Suprapubic skin (tissue), 3 donors: Measurements from ENCODE around the gene MYO5B.

Experiments used
- EP300 ChIP-seq: sonication (generic); formaldehyde crosslinking; IDR thresholded peaks from one replicate; pipeline ENCODE4 v1.6.1; 2017; ENCODE audit warnings: antibody characterized with exemption
- POLR2A ChIP-seq, 2 donors: fragments of 450-650 bp; IDR thresholded peaks; one replicate each; pipeline ENCODE4 v1.6.1; 2017; ENCODE audit warnings: antibody characterized with exemption in 2 of 2, mild to moderate bottlenecking in 2 of 2, moderate library complexity in 2 of 2
- TF ChIP-seq, protein P1 (sequence below), 2 donors: fragments of 200-600 bp in 1 of 2; fragments of 450-650 bp in 1 of 2; sonication (generic) in 1 of 2; IDR thresholded peaks; one replicate each; pipeline ENCODE4 v1.5.1; 2016 to 2019; ENCODE audit warnings: antibody characterized with exemption in 2 of 2, mild to moderate bottlenecking in 1 of 2, moderate library complexity in 1 of 2

DNA sequence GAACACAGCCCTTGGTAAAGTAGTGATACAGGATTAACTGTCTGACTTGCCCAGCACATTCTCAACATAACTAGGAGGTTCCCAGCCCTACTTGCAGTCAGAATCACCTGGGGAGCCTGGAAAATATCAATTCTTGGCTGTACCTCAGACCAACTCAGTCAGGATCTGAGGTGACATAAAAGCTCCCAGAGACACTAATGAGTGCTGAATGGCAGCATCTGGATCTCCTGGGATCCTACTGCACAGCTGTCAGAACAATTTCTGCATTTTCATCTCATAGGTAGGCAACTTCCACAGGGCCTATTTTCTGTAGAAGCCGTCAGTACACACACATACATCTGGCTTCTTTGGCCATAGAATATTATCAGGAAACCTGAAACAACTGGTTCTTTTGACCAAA lies 138.8 kb downstream of the MYO5B start:
- TF ChIP-seq EP300 (no peak), POLR2A (IDR thresholded peaks at IDR 0.05) (no peak)
- TF ChIP-seq, protein P1, sequence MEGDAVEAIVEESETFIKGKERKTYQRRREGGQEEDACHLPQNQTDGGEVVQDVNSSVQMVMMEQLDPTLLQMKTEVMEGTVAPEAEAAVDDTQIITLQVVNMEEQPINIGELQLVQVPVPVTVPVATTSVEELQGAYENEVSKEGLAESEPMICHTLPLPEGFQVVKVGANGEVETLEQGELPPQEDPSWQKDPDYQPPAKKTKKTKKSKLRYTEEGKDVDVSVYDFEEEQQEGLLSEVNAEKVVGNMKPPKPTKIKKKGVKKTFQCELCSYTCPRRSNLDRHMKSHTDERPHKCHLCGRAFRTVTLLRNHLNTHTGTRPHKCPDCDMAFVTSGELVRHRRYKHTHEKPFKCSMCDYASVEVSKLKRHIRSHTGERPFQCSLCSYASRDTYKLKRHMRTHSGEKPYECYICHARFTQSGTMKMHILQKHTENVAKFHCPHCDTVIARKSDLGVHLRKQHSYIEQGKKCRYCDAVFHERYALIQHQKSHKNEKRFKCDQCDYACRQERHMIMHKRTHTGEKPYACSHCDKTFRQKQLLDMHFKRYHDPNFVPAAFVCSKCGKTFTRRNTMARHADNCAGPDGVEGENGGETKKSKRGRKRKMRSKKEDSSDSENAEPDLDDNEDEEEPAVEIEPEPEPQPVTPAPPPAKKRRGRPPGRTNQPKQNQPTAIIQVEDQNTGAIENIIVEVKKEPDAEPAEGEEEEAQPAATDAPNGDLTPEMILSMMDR (IDR thresholded peaks at IDR 0.05), result no peak
